Kidney capillary endothelial cell (primary cell): ENCODE results near the gene ALOX12.
A peak's percentile ranks its signal among the peaks of the same experiment; 100 is the strongest.
"Not testable (repeated sequence)": the region's sequence is repeated elsewhere in the genome, so short reads cannot be mapped to it uniquely, and the experiment has no call there.

Experiments used
- DNase-seq: peaks from one replicate; pipeline ENCODE4 v3.0.0-alpha.2; 2018; ENCODE audit warnings: low spot score

ALOX12 gene

DNA sequence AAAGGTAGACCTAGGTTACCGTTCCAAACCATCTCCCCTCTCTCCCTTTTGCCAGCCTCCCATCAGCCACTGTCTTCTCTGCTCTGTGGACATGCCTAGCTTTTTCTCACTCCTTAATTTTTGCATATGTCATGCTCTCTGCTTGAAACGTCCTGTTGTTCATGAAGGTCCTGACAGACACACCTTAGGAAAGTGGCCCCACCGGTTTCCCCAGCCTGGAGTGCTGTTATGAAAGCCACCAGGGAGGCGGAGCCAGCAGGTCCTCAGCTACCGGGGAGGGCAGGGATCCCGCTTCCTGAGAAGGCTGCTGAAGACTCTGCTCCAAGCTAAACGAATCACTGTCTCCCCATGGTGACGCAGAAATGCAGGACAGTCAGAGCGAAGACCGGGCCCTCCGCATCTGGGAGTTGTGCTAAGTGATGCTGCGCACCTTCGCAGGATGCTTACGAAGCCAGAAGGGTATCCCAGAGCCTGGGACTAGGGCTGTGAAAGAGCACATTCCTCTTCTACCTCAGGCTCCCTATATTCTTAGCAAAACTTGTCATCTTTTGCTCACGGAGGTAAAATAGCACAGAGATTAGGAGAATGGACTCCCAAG is 50.4 kb downstream of the ALOX12 start:
- DNase-seq = no peak

DNA sequence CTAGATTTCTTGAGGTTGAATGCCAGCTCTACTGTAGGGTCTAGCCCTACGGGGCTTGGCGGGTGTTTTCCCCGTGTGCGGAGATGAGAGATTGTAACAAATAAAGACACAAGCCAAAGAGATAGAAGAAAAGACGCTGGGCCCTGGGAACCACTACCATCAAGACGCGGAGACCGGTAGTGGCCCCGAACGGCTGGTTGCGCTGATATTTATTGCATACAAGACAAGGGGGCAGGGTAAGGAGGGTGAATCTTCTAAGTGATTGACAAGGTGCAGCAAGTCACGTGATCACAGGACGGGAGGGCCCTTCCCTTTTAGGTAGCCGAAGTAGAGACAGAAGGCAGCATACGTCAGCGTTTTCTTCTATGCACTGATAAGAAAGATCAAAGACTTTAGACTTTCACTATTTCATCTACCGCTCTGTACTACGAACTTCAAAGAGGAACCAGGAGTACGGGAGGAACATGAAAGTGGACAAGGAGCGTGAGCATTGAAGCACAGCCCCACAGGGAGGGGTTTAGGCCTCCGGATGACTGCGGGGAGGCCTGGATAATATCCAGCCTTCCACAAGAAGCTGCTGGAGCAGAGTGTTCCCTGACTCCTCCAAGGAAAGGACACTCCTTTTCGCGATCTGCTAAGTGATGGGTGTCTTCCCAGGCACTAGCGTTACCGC is 51.0 kb downstream of the ALOX12 start:
- not testable (repeated sequence) for DNase-seq

DNA sequence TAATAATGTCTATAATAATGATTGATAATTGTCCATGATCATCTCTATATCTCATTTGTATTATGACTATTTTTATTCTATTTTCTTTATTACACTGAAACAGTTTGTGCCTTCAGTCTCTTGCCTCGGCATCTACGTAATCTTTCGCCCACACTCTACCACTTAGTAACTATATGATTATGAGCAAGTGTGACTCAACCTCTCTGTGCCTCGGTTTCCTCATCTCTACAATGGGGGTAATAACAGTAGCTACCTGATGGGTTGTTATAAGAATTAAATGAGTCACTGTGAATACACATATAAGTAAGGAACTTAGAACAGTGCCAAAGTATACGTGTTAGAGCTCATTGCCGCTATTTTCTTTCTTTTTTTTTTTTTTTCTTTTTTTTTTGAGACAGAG is 51.7 kb downstream of the ALOX12 start:
- no peak for DNase-seq

DNA sequence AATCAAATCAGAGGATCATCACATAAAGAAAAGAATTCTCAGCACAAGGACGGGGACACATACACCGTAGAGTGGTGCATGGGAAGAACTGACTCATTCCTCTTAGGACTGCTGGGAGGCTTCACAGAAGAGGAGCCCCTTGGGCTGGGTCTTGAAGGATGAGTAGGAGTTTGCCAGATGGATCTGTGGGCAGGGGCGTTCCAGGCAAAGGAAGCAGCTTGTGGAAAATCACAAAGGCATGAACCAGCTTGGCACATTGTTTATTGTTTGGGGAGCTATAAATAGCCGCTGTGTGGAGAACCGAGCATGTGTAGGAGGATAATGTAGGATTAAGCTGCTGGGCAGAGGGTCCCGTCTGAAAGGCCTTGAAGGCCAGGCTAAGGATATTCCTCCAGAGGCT is 53.1 kb downstream of the ALOX12 start:
- DNase-seq = no peak

DNA sequence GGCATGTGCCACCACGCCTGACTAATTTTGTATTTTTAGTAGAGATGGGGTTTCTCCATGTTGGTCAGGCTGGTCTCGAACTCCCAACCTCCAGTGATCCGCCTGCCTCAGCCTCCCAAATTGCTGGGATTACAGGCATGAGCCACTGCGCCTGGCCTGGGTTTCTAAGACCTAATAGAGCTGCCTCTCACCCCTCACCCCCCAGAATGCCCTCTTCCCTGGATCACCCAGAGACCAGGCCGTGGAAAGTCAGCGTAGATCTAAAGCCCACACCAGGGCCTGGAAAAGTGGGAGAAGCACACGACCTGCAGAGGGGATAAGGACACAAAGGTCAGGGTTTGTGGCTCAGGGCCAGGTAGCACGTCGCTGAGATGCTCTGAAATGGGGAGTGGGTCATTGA is 54.7 kb downstream of the ALOX12 start:
- DNase-seq = not testable (repeated sequence)

DNA sequence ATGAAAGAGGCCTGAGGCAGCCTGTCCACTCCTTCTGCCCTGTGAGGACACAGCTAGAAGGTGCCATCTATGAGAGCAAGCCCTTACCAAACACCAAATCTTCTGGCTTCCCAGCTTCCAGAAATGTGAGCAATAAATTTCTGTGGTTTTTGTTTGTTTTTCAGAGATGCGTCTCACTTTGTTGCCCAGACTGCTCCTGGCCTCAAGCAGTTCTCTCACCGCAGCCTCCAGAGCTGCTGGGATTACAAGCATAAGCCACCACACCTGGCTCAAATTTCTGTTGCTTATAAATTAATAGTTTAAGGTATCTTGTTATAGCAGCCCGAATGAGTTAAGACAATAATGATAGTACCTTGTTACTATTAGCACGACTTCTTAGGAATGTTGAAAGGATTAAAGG is 60.5 kb downstream of the ALOX12 start:
- no peak for DNase-seq

DNA sequence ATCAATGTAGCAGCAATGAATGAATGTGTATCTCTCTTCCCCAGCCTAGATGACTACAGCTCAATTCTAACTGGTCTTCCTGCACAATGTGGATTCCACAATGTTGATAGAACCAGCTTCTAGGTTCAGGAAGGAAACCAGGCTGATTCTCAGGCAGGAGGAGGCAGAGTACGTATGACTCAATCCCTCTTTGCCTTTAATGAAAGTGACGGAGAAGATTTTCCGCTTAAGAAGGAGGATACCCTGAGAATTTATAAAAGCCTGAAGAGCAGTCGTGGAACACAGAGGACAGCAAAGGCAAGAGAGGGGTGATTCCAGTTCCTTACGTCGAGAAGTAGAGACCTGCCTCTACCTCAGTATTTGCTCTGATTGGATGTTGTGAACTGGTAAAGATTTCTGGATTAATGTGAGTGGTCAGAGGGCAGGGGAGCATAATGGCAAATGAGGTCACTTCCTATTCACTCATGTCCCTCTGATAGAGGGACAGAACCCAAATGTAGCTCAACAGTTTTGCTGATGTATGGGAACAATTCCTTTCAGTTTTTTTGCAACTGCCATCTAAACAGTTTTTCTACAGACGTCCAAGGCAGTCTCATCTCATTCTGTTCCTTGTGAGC is 63.1 kb downstream of the ALOX12 start:
- peak; percentile 87 for DNase-seq
